ENCODE data around the gene RHEB.

Gene RHEB

GRCh38 chr7:151504715-151505326 lies 14.9 kb downstream of the RHEB start:
- TF ChIP-seq ZBTB7A (IDR thresholded peaks at IDR 0.05; ENCODE audit: low read depth) (no peak), NFIC (IDR thresholded peaks at IDR 0.05) (no peak), EGR1 (IDR thresholded peaks at IDR 0.05) (no peak), YY1 (IDR thresholded peaks at IDR 0.05; ENCODE audit: low read depth) (no peak), CEBPB (IDR thresholded peaks at IDR 0.05) (no peak), TEAD4 (IDR thresholded peaks at IDR 0.05) (no peak), CREB1 (IDR thresholded peaks at IDR 0.05; ENCODE audit: low read depth) (no peak), FOXM1 (IDR thresholded peaks at IDR 0.05; ENCODE audit: borderline replicate concordance, low read depth) (no peak), TAF1 (IDR thresholded peaks at IDR 0.05; ENCODE audit: low read depth) (no peak), TCF12 (IDR thresholded peaks at IDR 0.05; ENCODE audit: low read depth) (no peak), MAX (IDR thresholded peaks at IDR 0.05) (no peak), EP300 (IDR thresholded peaks at IDR 0.05; ENCODE audit: borderline replicate concordance) (no peak), USF1 (IDR thresholded peaks at IDR 0.05) (no peak), REST (IDR thresholded peaks at IDR 0.05; ENCODE audit: low read depth) (no peak), RAD21 (IDR thresholded peaks at IDR 0.05; ENCODE audit: low read depth) (no peak)

- TF ChIP-seq TEAD4 (IDR thresholded peaks at IDR 0.05), result no peak
- TF ChIP-seq ZBTB7A (IDR thresholded peaks at IDR 0.05; ENCODE audit: low read depth), result no peak
- TF ChIP-seq TCF12 (IDR thresholded peaks at IDR 0.05; ENCODE audit: low read depth), result no peak
- no peak for TF ChIP-seq TAF1 (IDR thresholded peaks at IDR 0.05; ENCODE audit: low read depth)
- no peak for TF ChIP-seq NFIC (IDR thresholded peaks at IDR 0.05)
- no peak for TF ChIP-seq MAX (IDR thresholded peaks at IDR 0.05)
- no peak for TF ChIP-seq RAD21 (IDR thresholded peaks at IDR 0.05; ENCODE audit: low read depth)
- no peak for TF ChIP-seq YY1 (IDR thresholded peaks at IDR 0.05; ENCODE audit: low read depth)
These were observed 15.6 kb downstream of the RHEB start for GRCh38 chr7:151503902-151504714.

GRCh38 chr7:151501676-151502075 lies 18.0 kb downstream of the RHEB start:
- TF ChIP-seq MAX (IDR thresholded peaks at IDR 0.05), result no peak
- TF ChIP-seq FOXM1 (IDR thresholded peaks at IDR 0.05; ENCODE audit: borderline replicate concordance, low read depth), result no peak
- no peak for TF ChIP-seq USF1 (IDR thresholded peaks at IDR 0.05)
- TF ChIP-seq EGR1 (IDR thresholded peaks at IDR 0.05), result no peak
- no peak for TF ChIP-seq TEAD4 (IDR thresholded peaks at IDR 0.05)
- no peak for TF ChIP-seq CEBPB (IDR thresholded peaks at IDR 0.05)
- TF ChIP-seq CREB1 (IDR thresholded peaks at IDR 0.05; ENCODE audit: low read depth), result no peak
- TF ChIP-seq ZBTB7A (IDR thresholded peaks at IDR 0.05; ENCODE audit: low read depth), result no peak
- no peak for TF ChIP-seq EP300 (IDR thresholded peaks at IDR 0.05; ENCODE audit: borderline replicate concordance)
- no peak for TF ChIP-seq REST (IDR thresholded peaks at IDR 0.05; ENCODE audit: low read depth)
- TF ChIP-seq RAD21 (IDR thresholded peaks at IDR 0.05; ENCODE audit: low read depth), result no peak
- TF ChIP-seq TCF12 (IDR thresholded peaks at IDR 0.05; ENCODE audit: low read depth), result no peak
- no peak for TF ChIP-seq YY1 (IDR thresholded peaks at IDR 0.05; ENCODE audit: low read depth)

- TF ChIP-seq TCF12 (IDR thresholded peaks at IDR 0.05; ENCODE audit: low read depth), result no peak
- TF ChIP-seq FOXM1 (IDR thresholded peaks at IDR 0.05; ENCODE audit: borderline replicate concordance, low read depth), result no peak
- TF ChIP-seq NFIC (IDR thresholded peaks at IDR 0.05), result no peak
- TF ChIP-seq CEBPB (IDR thresholded peaks at IDR 0.05), result no peak
- no peak for TF ChIP-seq MAX (IDR thresholded peaks at IDR 0.05)
- no peak for TF ChIP-seq TEAD4 (IDR thresholded peaks at IDR 0.05)
- no peak for TF ChIP-seq EP300 (IDR thresholded peaks at IDR 0.05; ENCODE audit: borderline replicate concordance)
- TF ChIP-seq TAF1 (IDR thresholded peaks at IDR 0.05; ENCODE audit: low read depth), result no peak
- TF ChIP-seq CREB1 (IDR thresholded peaks at IDR 0.05; ENCODE audit: low read depth), result no peak
- no peak for TF ChIP-seq EGR1 (IDR thresholded peaks at IDR 0.05)
- TF ChIP-seq USF1 (IDR thresholded peaks at IDR 0.05), result no peak
- no peak for TF ChIP-seq REST (IDR thresholded peaks at IDR 0.05; ENCODE audit: low read depth)
- no peak for TF ChIP-seq RAD21 (IDR thresholded peaks at IDR 0.05; ENCODE audit: low read depth)
- TF ChIP-seq YY1 (IDR thresholded peaks at IDR 0.05; ENCODE audit: low read depth), result no peak
- no peak for TF ChIP-seq ZBTB7A (IDR thresholded peaks at IDR 0.05; ENCODE audit: low read depth)
These were observed 21.2 kb downstream of the RHEB start for GRCh38 chr7:151498495-151498894.
